Left forelimb (tissue), 1 donor: ENCODE measurements around the gene MED12L.

Experiments used
- DNase-seq: peaks from one replicate; pipeline ENCODE4 v3.0.0-alpha.2; 2018; ENCODE audit warnings: low spot score

MED12L gene

DNA sequence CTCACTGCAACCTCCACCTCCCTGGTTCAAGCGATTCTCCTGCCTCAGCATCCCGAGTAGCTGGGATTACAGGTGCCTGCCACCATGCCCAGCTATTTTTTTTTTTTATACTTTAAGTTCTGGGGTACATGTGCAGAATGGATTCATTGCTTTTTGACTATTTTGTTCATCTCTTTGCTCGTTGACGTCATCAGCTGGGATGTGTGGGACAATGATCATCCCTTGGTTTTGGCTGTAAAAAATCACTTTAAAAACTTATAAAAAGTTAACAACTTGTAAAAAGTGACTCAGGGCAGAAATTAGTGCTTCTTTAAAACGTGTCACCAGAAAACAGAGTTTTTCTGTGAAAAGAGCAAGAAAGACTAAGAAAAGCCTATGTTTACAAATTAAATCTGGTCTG is 337.6 kb downstream of the MED12L start:
- DNase-seq, result no peak

DNA sequence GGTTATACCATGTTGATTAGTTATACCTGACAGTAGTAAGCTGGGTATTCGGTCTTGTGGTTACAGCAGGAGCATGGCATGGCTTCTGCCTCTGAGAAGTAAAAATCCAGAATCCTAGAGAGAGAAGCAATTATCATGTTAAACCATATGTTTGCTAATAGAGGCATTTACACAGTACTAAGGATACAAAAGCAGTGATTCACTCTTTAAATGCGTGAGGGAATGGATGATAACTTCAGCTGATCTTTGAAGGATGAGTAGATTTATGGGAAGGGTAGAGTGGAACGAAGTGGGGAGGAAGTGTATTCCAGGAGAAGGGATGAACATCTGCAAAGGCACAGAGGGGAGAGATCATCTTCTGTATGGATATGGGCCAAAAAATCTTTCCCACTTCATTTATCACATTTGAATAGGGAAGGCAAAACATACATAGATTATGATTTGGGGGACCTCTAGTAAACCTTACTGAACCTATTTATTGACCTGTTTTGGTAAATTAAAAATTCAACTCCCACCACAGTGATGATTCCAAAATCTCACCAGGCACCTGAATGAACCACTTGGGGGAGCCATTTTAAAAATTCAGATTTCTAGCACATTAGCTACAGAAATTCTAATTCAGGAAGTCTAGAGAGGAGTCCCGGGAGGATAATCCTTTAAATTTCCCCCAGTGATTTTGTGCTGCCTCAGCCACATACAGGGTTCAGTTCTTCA is 340.3 kb downstream of the MED12L start:
- no peak for DNase-seq

DNA sequence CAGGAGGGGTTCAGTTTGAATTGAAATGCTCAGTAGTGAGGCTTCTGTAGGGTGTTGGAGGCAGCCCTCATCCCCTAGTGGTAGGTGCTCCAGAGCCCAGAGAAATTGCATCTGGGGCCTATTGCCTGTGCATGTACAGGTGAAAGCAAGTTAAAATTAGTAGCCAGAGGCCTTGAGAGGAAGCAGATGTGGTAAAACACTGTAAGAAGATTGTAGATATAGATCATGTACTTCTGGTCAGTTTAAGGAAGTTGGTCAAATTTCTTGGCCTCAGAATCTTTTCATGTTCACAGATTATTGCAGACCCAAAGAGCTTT is 340.8 kb downstream of the MED12L start:
- no peak for DNase-seq

DNA sequence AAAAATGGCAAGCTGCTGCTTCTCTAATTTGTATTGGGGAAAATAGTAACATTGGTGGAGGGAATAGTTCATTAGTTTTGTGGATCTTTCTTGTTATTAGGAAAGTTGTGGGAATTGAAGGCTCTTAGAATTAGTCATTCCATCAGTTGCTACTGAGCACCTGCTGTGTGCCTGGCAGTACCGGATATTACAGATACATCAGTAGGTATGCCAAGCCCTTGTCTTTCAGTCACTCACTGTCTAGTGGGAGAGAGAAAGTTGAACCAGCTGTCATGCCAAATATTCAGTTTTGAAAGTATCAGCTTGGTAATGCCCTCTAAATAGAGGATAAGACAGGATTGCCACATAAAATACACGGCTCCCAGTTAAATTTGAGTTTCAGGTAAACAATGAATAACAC is 342.9 kb downstream of the MED12L start:
- DNase-seq, result no peak

DNA sequence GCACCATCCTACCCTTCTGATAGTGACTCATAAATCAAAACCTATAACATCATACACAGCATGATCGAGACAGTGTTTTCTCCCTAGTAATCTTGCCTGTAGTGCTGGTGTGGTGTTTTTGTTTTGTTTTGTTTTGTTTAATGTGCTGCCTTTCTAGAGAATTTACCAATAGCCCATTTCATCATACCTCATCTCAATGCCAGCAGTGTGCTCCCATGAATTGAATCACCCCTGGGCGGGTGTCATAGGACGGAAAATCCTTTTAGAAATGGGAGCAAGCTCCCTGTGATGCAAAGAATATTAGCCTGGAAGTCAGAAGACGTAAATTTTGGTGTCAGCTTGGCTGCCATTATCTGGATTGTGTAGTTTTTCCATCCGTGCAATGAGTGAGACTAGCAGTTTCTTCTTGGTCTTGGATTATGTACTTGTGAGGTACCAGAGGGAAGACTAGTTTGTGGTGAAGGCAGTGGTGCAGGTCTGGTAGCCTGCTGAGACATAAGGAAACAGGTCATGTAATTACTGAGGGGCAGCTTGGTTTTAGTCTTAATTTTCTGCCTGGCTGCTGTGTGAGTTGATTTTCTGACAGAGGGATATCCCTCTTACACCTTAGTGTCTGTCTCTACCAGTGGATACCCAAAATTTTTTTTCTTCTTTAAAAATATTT is 345.5 kb downstream of the MED12L start:
- no peak for DNase-seq

DNA sequence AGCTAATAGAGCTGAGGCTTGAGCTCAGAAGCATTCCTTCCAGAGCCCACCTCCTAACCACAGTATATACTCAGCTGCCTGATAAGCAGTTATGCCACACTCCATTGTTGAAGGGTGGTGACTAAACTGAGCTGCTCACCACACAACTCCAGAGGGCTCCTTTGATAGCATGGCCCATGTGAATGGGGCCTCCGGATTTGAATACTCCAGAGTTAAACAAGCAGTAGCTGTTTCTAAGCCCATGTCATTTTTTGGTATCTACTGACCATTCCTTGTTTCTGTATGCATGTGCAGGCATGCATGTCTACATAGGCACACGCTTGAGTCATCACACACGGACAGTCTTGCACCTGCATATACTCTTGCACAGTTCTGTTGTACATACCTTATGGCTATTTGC is 346.5 kb downstream of the MED12L start:
- no peak for DNase-seq

DNA sequence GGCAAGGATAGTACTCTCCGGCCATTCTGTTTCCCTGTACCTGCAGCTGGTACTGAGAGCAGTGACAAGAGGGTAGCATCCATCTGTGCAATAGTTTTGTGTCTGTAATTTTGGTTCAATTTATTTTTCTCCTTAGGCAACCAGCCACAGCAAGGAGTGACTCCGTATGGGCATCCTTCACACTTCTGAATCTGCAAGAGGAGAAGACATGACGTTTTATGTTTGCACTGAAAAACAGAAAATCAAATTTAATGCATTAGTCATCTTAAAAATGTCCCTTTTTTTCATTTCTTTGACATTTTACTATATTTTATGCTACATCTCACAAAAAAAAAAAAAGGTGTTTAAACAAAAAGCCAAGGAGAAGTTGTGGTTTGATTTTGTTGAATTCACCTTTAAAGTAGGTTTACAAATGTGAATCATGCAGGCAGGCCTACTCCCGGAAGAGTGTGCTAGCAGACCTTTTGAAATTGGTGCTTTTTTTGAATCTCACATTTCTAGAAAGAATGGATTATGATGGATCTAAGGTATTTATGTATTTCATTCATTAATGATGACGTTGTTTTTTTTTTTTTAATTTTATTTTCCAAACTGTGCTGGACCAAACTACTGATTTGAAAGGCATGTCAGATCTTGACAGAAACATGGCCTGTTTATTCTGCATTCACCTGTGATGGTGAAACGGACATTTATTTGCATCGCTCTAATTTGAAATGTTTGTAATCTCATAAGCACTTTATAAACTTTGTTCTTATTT is 347.3 kb downstream of the MED12L start:
- DNase-seq, result no peak

DNA sequence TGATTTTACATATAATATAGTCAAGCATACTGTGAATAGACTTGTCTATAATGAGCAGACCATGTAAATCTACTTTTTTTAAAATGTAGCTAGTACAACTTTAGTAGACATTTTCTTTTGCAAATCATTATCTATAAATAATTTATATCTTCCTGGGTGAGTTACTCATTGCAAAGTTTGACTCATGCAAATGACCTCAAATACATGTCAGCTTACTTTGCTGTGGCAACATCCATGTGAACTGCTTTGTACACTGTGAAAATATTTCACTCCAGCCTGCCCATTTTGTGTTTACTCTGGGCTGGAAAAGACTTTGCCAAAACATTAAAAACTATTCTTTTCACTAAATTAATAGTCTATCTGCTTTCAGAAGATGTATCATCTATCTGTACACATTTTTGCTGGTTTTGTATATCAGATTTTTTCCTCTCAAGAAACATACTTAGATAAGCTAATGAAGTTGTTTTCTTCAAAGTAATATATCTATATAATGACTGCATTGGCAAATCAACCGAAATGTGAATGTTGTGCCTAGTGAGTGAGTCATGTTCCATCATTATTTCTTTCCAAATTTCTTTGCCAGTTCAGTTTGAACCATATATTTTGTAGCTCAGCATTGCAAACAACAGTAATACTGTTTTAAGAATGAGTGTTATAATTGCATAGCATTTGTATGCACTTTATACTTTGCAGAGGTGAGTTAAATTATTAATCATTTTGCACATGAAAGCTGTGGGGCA is 348.9 kb downstream of the MED12L start:
- DNase-seq, result no peak

DNA sequence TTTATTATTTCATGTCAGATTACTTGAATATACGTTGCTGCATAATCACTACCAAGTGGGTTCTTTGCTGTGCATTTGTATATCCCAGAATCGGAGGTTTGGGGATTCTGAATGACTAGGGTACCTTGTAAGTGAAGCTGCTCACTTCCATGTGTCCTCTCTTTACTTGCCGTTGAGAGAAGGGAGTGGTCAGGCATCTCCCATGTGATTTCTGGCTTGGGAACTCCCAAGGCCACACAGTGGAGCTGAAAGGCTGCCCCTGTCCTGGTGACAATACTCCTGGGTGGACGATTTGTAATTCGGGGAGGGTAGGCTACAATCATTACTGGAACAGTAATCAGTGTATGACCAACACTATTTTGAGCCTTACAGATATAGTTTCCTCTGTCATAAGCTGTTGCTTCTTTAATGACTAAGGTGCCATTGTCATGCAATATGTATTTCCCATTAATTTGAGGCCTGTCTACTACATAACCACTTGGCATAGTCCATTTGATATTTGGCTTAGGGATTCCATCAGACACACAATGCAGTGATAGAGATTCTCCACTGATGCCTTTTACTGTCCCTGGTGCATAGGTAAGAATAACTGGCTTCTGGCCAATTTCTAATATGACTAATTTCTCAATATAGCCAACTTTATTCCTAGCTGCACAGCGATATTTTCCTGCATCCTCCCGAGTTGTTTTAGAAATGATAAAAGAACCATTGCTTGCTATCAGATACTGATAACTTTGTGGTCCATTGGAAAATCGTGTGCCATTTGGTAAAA is 351.4 kb downstream of the MED12L start:
- no peak for DNase-seq

DNA sequence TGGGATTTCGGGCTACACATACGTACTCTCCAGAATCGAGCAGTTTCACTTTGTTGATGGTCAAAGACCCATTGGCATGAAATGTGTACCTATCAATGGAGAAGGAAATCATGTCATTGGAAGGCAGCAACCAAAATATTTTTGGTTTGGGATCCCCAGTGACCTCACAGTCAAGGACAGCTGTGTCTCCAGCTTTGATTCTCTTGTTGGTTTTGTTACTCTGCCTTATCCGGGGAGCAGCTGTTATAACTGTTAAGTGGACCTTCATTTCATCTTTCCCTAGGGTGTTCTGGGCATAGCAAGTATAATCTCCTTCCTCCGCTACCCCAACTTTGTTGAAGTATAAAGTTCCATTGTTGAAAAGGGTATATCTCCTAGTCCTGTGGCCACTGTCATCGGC is 352.4 kb downstream of the MED12L start:
- no peak for DNase-seq

DNA sequence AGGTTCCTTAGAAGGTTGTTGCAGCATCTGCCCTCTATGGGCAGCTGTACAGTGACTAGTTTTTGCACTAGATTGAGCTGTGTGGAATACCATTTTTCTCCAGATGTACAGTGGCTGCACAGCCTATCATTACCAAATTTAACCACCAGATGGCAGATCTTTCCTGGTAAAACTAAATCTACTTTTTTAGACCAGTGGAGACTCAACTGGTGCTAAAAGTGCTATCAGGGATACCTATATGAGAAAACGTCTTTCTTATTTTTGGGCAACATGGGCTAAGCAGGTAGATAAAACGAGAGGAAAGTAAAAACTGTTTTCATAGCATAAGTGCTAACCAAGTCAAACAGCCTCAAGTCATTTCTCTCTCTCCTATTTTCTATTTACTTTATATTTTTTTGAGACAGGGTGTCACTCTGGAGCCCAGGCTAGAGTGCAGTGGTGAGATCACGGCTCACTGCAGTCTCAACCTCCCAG is 354.2 kb downstream of the MED12L start:
- DNase-seq, result no peak

DNA sequence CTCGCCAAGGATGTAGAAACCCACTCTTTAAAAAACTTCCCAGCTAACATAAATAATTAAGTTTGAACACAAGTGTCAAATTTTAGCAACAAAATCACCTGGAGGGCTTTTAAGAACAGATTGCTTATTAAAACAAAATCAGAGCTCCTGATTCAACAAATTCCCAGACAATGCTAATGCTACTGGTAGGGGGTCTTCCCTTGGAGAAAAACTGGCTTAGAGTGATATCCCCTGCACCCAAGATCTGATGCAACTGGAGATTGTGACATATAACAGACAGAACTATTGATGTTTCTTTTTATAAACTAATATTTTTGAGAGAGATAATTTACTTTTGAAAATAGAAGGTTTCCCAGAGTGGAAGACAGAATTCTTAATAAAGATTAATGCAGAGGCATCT is 355.5 kb downstream of the MED12L start:
- no peak for DNase-seq

DNA sequence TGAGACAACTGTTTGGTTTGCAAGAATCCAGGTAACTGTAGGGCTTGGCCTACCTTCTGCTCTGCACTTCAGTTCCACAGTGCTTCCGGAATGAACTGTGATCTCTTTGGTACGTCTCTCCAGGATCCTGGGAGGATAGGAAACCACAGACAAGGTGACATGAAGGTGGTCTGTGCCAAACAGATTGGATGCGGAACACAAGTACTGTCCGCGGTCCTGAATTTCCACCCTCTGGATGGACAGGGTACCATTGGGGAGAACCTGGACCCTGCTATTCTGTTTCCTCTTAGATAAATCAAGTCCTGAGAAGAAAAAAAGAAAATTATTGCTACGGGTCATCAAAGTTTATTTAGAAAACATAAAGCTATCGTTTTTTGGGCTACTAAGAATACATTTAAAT is 358.1 kb downstream of the MED12L start:
- DNase-seq, result no peak

DNA sequence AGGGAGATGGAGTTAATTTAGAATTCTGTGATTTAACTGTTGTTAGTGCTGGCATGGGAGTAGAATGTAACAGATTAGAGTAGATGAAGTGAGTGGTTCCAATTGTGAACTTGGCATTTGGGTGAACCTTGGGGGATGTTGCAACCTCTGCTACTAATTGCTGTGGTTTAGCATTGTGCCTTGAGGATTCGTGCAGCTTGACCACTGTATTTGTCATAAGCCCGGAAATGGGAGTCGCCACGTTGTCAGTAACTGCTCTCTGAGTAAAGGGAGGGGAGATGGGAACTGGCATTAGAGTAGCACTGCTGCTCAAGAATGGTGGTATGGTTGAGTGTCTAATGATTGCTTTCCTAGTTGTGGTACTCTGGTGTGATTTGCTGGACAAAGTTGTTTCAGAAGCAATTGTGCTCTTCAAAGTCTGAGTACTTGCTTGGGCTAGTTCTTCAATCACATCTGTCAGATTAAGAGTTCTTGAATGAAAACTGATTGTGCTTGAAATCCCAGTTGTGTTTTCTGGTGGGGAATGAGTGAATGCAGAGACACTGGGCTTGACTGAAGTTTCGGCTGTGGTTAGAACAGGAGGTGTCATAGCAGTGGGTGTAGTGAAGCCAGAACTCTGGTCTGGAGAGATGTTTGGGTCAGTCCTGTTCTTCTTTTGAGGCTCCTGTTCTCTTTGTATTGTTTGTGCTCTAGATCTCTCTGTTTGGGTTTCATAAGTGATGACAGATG is 360.0 kb downstream of the MED12L start:
- no peak for DNase-seq

DNA sequence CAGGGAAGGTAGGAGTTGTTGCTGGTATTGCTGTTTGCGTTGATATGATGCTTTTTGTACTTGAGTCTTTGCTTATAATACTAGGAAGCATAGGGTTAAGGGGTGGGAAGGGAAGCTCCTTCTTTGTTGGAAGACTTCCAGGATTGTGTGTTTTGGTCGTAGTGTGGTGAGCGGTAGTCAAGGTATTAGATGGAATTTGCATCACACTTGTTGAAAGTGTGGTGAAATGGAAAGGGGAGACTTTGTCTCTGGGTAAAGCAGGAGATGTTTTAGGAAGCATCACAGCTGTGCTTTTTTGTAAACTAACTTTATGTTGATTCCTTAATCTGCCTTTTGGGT is 360.5 kb downstream of the MED12L start:
- DNase-seq, result no peak

DNA sequence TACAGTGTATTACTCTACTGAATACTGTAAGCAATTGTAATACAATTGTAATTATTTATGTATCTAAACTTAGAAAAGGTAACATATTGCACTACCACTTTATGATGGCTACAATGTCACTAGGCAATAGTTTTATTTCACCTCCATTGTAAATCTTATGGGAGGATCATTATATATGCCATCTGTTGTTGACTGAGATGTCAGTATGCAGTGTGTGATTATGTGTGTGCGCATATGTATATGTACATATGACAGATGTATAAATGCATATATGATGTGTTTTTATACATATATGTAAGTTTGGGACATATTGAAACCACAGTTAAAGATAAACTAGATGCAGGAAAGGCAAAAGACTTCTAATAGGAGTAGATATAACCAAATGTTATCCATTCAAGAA is 366.9 kb downstream of the MED12L start:
- DNase-seq, result no peak

DNA sequence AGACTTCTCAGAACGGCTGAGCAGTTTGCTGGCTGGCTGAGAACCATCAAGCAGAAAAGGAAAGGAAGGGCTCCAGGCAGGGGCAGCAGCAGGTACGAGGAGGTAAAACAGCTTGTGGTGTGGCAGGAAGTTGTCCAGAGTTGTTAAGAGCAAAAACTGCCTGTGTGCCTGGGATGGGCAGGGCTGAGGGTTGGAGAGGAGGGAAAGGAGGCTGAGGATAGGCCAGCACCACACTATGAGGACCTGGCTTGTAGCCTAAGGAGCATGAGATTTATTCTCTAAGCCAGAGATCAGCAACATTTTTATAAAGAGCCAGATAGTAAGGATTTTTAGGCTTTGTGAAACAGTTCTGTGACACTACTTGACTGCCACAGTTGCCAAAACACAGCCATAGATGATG is 367.4 kb downstream of the MED12L start:
- no peak for DNase-seq

DNA sequence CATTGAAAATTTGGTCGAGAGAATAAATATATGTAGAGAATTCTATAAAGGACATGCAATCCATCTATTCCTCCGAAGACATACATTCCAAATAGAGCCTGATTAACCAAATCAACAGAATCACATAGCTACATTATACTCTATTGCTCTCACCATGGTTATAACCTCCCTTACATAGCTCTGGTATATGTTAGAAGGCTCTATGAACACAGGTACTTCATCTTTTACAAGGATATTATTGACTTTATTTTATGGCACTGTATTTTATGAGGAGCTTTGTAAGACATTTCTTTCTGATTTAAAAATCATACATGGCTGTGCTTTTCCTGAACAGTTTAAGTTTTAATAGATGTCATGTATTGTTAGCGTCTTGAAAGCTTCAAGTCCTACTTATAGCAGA is 370.6 kb downstream of the MED12L start:
- no peak for DNase-seq

DNA sequence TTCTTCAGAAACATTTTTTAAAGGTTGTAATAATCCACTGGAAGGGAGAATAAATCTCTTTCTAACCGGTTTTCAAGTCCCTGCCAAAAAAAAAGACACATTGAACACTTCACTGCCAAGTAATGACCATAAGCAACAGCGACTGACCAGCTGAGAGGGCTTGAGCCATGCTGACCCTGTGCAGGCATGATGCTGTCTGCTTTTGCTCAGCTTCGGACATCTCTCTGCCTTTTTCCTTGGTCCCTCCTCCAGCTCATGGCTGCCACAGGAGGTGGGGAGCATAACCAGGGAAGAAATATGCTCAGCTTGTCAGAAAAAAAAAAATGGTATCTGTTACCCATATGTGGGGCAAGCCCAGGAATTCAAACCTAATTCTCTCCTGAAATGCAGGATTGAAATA is 373.9 kb downstream of the MED12L start:
- DNase-seq, result no peak

DNA sequence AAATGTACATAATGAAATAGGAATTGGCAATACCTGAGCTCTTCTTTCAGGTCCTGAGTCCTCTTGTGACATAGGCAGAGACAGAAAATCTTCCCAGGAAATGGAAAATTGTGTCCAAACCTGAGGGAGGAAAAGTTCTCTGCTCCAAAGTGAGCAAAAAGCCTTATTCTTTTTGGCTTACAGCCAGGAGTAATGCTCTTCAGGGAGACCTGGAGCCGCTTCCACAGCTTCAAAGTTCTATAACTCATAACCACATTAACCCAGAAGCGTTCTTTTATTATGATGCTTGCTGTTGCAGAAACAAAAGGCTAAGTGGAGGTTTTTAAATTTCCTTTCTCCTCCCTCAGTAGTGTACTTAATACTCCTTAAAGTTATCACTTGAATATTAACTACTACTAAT is 374.8 kb downstream of the MED12L start:
- DNase-seq, result no peak

DNA sequence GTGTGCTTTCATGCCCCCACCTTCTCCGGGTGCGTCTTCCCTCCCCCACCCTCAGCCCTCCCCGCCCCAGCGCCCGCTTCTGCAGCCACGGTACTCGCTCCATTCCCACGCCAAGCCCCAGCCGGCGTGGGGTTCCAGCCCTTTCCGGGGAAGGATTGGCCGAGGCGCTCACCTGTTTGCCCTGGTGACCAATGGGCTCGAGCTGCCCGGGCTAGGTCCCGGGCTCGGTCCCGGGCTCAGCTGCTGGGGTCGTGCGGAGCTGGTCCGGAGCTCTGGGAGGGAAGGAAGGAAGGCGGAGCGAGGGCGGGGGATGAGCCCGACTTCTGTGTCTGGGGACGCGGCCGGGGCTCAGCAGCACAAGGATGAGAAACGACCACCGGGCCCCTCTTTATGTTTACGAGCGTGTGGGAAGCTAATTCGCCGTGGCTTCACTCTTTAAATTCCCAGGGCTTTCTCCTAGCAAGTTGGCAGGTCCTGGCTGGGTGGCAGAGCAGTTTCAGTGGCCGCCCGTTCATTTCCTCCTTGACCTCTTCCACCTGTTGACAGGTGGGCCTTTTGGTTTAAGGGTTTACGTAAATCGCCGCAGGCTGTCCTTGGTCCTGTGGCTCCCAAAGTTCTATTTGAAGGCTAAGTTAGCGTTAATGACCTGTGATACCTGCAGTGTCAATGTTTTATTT is 375.4 kb downstream of the MED12L start, which contains the start of gene IGSF10:
Gene IGSF10, minus strand, starts transcription at position 288 of the 677 bp plus-strand sequence. CDS start 2,352 bp downstream, outside the sequence.
- no peak for DNase-seq
